Measurements from ENCODE around the gene CDH23. TPM values are rescaled to one million over a fixed set of nuclear protein-coding genes. Genes with fewer than 3 reads are reported as not detected.

The CDH23 gene
- total and polyA plus RNA-seq, 12 donors: 1.7 to 20.2 (median 7.8) TPM

- TF ChIP-seq CTCF (IDR thresholded peaks at IDR 0.05) (no peak), POLR2A (IDR thresholded peaks at IDR 0.05) (no peak)
- DNase-seq: no peak
- Histone ChIP-seq H3K36me3 (replicated peaks in 1 of 2) (no peaks in the 10 kb centered on the region), H3K27me3 (no peaks in the 10 kb centered on the region), H3K4me3 (no peak overlapping the region), H3K27ac (no peak overlapping the region), H3K9me3 (replicated peaks in 1 of 3) (no peaks in the 10 kb centered on the region), H3K4me1 (replicated peaks in 1 of 2) (no peaks in the 10 kb centered on the region)
- WGBS, 4 donors: 73 to 88% (median 82%) methylated on average over 3 to 6 of the region's 6 CpGs; no CpG with 5 or more reads in 1 of the 4 donors
- intact Hi-C loops (cut with DNase I): loop anchor here in 1 of 2 donors (5.0 kb wide), 1 partner anchor 76 kb away; no protein-coding TSS in a partner anchor
Observed at GRCh38 chr10:71798308-71798624, 401.5 kb downstream of the CDH23 start.

GRCh38 chr10:71799112-71799511 lies 402.4 kb downstream of the CDH23 start:
- 68 to 90% (median 86%) methylated on average over 4 to 10 of the region's 10 CpGs for WGBS, 4 donors
- Histone ChIP-seq H3K36me3 (replicated peaks in 1 of 2) (no peaks in the 10 kb centered on the region), H3K4me3 (no peak overlapping the region), H3K27ac (no peak overlapping the region), H3K4me1 (replicated peaks in 1 of 2) (no peaks in the 10 kb centered on the region), H3K27me3 (no peaks in the 10 kb centered on the region), H3K9me3 (replicated peaks in 1 of 3) (no peaks in the 10 kb centered on the region)
- intact Hi-C loops (cut with DNase I): loop anchor here in 1 of 2 donors (5.0 kb wide), 1 partner anchor 77 kb away; no protein-coding TSS in a partner anchor
- DNase-seq: no peak
- TF ChIP-seq CTCF (IDR thresholded peaks at IDR 0.05) (no peak), POLR2A (IDR thresholded peaks at IDR 0.05) (no peak)

GRCh38 chr10:71799608-71800453 lies 403.1 kb downstream of the CDH23 start:
- H3K4me3 ChIP-seq: no peak overlapping the region
- H3K27ac ChIP-seq: no peak overlapping the region
- TF ChIP-seq POLR2A (IDR thresholded peaks at IDR 0.05) (no peak), CTCF (IDR thresholded peaks at IDR 0.05) (no peak)
- no peaks in the 10 kb centered on the region for H3K36me3 ChIP-seq (replicated peaks in 1 of 2)
- WGBS, 4 donors: 77 to 85% (median 78%) methylated on average over 3 of the region's 3 CpGs
- no peaks in the 10 kb centered on the region for H3K4me1 ChIP-seq (replicated peaks in 1 of 2)
- H3K9me3 ChIP-seq (replicated peaks in 1 of 3): no peaks in the 10 kb centered on the region
- no peak for DNase-seq
- H3K27me3 ChIP-seq: no peaks in the 10 kb centered on the region
- intact Hi-C loops (cut with DNase I): loop anchor here (5.0 to 10.0 kb wide), 2 partner anchors 78 to 475 kb away; no protein-coding TSS in a partner anchor

GRCh38 chr10:71801361-71801760 lies 404.6 kb downstream of the CDH23 start:
- intact Hi-C loops (cut with DNase I): loop anchor here in 1 of 2 donors (10.0 kb wide), 1 partner anchor 477 kb away; no protein-coding TSS in a partner anchor
- no peak for TF ChIP-seq POLR2A (IDR thresholded peaks at IDR 0.05)
- TF ChIP-seq CTCF (IDR thresholded peaks at IDR 0.05): no peak
- Histone ChIP-seq H3K9me3 (replicated peaks in 1 of 3) (no peaks in the 10 kb centered on the region), H3K36me3 (replicated peaks in 1 of 2) (no peaks in the 10 kb centered on the region), H3K4me3 (no peak overlapping the region), H3K27me3 (no peaks in the 10 kb centered on the region), H3K4me1 (replicated peaks in 1 of 2) (peaks cover 0 to 5% of the 10 kb centered on the region in 2 donors), H3K27ac (no peak overlapping the region)
- DNase-seq: no peak
- 82 to 91% (median 88%) methylated on average over 9 of the region's 9 CpGs for WGBS, 4 donors

All from adrenal gland (tissue), 12 donors.